Lower leg skin (tissue), 3 donors: ENCODE results near the gene RALY.

Experiments
- POLR2A ChIP-seq, 2 donors: fragments of 450-650 bp; IDR thresholded peaks; one replicate each; pipeline ENCODE4 v1.6.1; 2016 to 2017; ENCODE audit warnings: antibody characterized with exemption in 2 of 2, mild to moderate bottlenecking in 1 of 2, moderate library complexity in 1 of 2
- TF ChIP-seq, protein P1 (sequence below), 3 donors: fragments of 450-650 bp; IDR thresholded peaks; one replicate each; pipeline ENCODE4 v1.5.1; 2016; ENCODE audit warnings: antibody characterized with exemption in 3 of 3, mild to moderate bottlenecking in 3 of 3, moderate library complexity in 2 of 3

DNA sequence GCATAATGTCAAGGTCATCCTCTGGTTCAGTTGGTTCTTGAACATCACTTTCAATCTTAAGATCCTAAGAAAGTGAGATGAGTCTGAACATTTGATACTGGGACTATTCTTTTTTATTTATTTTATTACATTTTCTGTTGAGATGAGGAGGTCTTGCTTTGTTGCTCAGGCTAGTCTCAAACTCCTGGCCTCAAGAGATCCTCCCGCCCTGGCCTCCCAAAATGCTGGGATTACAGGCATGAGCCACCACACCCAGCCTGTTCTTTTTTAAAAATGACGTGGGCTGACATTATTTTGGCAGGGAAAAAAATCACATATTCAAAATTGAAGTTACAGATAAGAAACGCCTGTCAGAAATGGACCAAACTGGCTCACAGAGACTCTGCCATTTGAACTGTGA lies 104.9 kb downstream of the RALY start:
- TF ChIP-seq, protein P1, sequence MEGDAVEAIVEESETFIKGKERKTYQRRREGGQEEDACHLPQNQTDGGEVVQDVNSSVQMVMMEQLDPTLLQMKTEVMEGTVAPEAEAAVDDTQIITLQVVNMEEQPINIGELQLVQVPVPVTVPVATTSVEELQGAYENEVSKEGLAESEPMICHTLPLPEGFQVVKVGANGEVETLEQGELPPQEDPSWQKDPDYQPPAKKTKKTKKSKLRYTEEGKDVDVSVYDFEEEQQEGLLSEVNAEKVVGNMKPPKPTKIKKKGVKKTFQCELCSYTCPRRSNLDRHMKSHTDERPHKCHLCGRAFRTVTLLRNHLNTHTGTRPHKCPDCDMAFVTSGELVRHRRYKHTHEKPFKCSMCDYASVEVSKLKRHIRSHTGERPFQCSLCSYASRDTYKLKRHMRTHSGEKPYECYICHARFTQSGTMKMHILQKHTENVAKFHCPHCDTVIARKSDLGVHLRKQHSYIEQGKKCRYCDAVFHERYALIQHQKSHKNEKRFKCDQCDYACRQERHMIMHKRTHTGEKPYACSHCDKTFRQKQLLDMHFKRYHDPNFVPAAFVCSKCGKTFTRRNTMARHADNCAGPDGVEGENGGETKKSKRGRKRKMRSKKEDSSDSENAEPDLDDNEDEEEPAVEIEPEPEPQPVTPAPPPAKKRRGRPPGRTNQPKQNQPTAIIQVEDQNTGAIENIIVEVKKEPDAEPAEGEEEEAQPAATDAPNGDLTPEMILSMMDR (IDR thresholded peaks at IDR 0.05), result no peak
- no peak for TF ChIP-seq POLR2A (IDR thresholded peaks at IDR 0.05)
